T-helper 2 cell (primary cell): ENCODE results near the gene ARVCF.

ENCODE experiments used
- DNase-seq, 5 experiments: peaks; one replicate each; pipeline versions ENCODE4 v3.0.0 to v3.0.0-alpha.2; 2012 to 2022

Gene ARVCF

DNA sequence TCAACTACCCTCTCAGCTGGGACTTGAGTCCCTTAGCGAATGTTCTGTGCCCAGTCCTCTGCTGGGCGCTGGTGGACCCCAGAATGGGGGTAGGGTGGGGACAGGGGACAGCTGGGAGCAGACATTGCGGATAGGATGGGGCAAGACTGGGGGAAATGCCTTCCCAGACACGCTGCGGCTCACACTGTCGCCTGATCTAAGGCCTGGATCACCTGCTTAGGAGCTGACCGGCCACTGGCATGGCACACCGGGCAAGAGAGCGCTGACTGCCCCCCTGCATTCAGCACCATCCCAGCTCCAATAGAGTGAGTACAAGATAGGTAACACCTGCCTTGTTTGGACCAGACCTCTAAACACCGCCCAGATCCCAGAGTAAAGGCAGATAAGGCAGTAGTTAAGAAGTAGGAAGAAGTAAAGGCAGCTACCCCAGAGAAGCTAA lies 1.4 kb downstream of the ARVCF start:
- no peak for DNase-seq

DNA sequence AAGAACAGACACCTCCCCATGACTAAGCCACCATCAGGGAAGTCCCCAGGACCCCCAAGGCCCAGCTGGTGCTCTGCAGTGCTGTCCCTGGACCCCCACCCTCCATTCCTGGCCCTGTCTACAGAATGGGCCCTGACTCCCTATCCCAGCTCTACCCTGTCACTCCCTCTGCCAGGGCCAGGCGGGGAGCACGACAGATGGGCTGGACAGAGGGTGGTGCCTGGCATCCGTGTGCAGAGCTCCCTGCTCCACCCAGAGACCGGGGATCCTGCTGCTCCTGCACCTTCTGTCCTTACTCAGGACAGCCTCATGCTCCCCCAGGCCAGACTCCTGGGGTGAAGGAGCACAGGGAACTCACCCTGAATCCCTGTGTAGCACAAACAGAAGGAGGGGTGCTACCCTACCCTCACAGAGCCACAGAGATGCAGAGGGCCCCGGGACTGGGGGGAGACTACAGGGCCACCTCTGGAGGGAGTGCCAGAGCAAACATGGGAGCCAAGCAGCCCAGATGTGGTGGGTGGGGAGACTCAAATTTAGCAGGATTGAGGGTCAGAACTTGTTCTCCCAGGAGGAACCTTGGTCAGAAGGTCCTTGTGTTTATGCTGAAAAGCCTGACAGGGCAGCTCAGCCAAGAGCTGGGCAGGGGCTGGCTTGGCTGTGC lies 2.0 kb downstream of the ARVCF start:
- no peak for DNase-seq

GRCh38 chr22:20013382-20013871 lies 3.2 kb downstream of the ARVCF start:
- no peak for DNase-seq

DNA sequence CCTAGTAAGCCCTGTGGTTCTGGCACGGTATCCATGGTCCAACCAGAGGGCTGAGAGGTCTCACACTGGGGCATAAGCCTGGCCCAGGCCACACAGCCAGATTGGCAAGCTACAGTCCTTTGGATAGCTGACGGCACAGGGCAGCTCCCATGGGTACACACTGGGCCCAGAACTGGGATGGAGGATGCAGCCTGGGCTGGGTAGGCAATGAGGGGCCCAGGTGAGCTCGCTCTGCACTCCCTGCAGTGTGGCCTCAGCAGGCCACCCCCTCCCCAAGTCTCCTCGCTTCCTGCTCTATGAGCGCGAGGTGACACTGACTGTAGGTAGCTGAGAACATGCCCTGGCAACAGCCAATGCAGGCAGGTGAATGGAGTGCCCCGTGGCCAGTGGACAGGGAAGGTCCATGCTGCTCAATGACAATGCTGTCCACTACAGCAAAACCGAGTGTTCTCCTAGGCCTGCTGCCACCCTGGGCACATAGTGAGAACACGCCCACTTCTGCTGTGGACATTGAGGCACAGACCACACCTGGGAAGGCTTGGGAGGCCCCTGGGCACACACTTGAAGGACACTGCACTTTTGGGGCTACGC lies 3.8 kb downstream of the ARVCF start:
- DNase-seq = no peak

- DNase-seq = no peak
Measured at GRCh38 chr22:20011993-20012740, 4.5 kb downstream of the ARVCF start.

DNA sequence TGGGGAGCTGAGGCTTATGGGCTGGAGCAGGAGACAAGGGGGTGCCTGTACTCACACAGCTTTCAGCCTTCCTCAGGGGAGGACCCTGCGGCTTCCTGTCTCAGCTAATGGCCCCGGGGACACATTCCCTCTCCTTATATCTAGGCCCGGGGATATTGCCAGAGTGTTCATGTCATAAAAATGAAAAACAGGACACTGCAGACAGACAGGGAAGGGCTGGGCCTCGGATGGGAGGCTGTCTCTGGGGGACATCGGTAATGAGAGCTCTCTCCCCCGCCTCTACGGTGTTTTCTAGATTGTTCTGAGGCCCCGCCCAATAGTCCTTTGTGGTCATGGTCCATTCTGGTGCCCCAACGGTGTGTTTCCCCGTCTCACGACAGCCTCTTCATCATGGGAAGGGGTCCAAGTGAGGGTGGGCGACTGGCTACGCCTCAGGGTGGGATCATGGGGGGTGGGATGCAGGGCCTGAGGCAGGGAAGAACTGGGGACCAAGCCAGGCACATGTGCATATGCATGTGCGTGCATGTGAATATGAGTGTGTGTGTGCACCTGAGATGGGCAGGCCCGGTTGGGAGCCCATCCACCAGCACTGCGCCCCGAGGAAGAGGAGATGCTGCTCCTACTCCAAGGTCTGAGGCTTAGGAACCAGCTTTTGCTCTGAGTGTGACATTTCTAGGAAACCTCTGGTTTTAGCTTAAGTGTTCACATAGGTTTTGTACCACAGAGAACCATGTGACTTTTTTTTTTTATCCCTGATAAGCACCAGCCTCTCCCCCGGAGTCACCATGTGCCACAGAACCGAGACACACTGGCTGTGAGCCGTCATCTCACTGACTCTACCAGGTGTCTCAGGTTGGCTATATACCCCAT lies 5.3 kb downstream of the ARVCF start:
- no peak for DNase-seq

DNA sequence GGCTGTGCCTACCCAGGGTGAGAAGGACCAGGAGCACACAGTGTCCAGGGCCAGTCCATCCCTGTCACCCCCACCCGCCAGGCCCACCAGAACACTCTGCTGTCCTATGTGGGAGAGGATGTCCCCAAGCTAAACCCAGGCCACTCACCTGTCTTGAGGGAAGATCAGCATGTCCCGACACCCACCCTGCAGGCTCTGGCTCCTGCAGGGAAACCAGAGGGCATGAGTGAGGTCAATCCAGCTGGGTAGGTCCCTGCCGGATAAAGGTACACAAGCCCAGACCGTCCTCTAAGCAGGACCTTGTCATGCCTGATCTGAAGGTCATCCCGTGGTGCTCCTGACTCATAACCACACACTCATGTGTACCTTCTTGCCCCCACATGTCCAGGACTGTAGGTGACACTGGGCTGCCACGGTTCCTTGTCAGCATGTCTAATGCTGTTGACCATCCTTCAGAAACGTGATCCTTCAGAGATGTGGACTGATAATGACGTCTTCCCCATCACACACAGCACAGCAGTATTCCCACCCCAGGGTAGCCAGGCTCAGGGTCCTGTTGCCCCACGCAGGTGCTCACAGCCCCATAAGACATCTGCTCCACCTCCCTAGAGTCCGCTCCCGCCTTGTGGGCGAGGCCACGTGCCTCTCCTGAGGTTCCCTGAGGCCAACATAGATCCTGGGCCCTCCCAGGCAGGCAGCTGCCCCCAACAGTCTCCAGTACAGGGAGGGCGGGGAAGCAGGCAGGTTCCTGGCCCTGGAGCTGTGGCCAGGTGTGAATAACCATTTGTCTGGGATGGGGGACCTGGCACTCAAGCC lies 6.1 kb downstream of the ARVCF start:
- no peak for DNase-seq

GRCh38 chr22:20009582-20010306 lies 6.9 kb downstream of the ARVCF start:
- no peak for DNase-seq

DNA sequence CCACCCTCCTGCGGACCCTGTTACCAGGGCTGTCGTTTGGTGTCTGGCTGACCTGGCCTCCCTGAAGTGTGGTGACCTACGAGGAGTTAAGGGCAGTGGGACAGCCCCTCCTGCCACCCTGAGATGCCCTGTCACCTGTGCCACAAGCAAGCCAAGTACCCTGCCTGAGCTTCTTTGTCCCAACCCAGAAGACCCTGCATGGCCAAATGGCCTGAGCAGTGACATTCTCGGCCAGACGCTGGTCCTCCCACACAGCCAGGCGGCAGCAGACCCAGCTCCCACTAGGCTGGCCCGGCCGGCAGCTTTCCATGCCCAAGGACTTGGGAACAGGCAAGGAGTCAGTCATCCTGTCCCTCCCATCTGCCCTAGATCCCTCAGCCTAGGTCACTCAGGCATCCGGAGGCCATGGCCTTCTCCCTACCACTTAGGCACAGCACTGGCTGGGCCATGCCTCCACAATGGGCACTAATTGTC lies 7.6 kb downstream of the ARVCF start:
- no peak for DNase-seq

GRCh38 chr22:20008221-20008995 lies 8.2 kb downstream of the ARVCF start:
- DNase-seq = no peak

GRCh38 chr22:20004464-20004863 lies 12.2 kb downstream of the ARVCF start:
- no peak for DNase-seq

DNA sequence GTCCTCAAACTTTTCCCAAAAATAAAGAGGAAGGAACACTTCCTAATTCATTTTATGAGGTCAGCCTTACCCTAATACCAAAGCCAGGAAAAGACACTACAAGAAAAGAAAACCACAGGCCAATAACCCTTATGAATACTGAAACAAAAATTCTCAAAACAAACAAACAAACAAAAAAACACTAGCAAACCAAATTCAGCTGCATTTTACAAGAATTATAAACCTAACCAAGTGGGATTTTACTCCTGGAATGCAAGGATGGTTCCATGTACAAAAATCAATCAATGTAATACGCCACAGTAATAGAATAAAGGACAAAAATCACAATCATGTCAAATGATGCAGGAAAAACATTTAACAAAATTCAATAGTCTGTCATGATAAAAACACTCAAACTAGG lies 13.3 kb downstream of the ARVCF start:
- DNase-seq = no peak

GRCh38 chr22:20002636-20003035 lies 14.0 kb downstream of the ARVCF start:
- DNase-seq = no peak

DNA sequence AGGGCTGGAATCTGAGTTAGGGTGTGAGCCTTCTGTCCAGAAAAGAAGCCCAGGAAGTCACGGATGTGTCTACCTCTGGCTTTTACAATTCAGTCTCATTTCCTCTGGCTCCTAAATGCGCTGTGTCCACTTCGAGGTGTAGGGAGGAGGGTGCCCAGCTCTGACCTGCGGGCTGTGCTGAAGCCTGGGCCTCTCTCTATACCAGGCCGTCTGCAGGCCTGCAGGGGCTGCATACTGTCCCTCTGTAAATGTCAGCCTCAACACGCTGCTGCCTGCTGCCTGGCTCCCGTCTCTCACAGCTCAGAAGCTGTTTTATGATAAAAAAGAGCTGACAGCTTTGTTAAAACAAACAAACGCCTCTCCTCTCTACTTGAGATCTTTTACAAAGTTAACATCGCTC lies 14.5 kb downstream of the ARVCF start:
- no peak for DNase-seq

GRCh38 chr22:20001082-20001638 lies 15.5 kb downstream of the ARVCF start:
- no peak for DNase-seq

DNA sequence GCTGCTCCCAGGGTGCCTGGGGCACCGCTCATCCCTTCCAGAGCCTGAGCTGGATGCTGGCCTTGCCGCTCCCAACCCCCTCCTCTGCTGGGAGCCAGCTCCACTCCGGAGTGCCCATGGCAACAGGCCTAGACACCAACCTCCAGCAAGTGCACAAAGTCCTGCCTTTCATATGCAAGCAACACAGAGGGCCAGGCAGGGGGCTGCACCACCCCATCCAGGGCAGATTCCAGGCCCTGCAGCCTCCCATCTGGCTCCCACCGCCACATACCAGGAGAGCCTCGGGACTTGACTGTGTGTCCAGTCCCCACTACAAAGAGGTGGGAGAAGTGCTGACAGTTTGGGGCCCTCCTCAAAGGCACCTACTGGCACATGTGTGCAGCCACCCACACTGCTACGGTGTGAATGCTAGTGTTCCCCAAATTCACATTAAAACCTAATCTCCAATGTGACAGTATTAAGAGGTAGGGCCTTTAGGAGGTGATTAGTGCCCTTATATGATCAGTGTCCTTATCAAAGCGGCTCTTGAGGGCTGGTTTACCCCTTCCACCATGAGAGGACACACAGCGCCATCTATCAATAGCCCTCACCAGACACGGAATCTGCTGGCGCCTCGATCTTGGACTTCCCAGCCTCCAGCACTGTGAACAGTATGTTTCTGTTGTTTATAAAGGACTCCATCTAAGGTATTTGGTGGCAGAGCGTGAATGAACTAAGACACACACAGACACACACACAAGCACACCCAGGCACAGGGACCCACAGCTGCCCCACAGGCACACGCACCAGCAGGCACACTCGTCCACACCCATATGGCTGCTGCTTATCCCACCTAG lies 16.2 kb downstream of the ARVCF start:
- no peak for DNase-seq

GRCh38 chr22:19998991-19999820 lies 17.4 kb downstream of the ARVCF start:
- no peak for DNase-seq
